ENCODE results near the gene ZNF232.

DNA sequence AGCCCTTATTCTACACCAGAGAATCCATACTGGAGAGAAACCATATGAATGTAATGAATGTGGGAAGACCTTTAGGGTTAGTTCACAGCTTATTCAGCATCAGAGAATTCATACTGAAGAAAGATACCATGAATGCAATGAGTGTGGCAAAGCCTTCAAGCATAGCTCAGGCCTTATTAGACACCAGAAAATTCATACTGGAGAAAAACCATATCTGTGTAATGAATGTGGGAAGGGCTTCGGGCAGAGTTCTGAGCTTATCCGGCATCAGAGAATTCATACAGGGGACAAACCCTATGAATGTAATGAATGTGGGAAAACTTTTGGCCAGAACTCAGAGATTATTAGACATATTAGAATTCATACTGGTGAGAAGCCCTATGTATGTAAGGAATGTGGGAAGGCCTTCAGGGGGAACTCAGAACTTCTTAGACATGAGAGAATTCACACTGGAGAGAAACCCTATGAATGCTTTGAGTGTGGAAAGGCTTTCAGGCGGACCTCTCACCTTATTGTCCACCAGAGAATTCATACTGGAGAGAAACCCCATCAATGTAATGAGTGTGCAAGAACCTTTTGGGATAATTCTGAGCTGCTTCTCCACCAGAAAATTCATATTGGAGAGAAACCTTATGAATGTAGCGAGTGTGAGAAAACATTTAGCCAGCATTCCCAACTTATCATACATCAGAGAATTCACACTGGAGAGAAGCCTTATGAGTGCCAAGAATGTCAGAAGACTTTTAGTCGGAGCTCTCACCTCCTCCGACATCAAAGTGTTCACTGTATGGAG is 19.3 kb downstream of the ZNF232 start:
- TF ChIP-seq, protein P1, sequence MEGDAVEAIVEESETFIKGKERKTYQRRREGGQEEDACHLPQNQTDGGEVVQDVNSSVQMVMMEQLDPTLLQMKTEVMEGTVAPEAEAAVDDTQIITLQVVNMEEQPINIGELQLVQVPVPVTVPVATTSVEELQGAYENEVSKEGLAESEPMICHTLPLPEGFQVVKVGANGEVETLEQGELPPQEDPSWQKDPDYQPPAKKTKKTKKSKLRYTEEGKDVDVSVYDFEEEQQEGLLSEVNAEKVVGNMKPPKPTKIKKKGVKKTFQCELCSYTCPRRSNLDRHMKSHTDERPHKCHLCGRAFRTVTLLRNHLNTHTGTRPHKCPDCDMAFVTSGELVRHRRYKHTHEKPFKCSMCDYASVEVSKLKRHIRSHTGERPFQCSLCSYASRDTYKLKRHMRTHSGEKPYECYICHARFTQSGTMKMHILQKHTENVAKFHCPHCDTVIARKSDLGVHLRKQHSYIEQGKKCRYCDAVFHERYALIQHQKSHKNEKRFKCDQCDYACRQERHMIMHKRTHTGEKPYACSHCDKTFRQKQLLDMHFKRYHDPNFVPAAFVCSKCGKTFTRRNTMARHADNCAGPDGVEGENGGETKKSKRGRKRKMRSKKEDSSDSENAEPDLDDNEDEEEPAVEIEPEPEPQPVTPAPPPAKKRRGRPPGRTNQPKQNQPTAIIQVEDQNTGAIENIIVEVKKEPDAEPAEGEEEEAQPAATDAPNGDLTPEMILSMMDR (IDR thresholded peaks at IDR 0.05): no peak
- TF ChIP-seq POLR2A (IDR thresholded peaks at IDR 0.05): no peak
- TF ChIP-seq POLR2AphosphoS5 (IDR thresholded peaks at IDR 0.05): no peak

Measured in breast epithelium (tissue), 3 donors.